Prostate gland (tissue), 2 donors: ENCODE measurements around the gene GNAI3.

Experiments used
- CTCF ChIP-seq, 4 experiments: fragments of 200-600 bp in 2 of 4; fragments of 450-650 bp in 2 of 4; sonication (generic) in 2 of 4; IDR thresholded peaks; 1 replicate in 3 of 4; 2 replicates in 1 of 4; pipeline ENCODE4 v1.5.1; 2016 to 2019; ENCODE audit warnings: antibody characterized with exemption in 4 of 4, mild to moderate bottlenecking in 2 of 4, moderate library complexity in 2 of 4
- POLR2A ChIP-seq: fragments of 450-650 bp; IDR thresholded peaks from one replicate; pipeline ENCODE4 v1.6.1; 2016; ENCODE audit warnings: antibody characterized with exemption, mild to moderate bottlenecking
- POLR2AphosphoS5 ChIP-seq: sonication (generic); formaldehyde crosslinking; IDR thresholded peaks from one replicate; pipeline ENCODE4 v1.6.1; 2017; ENCODE audit warnings: antibody characterized with exemption

- TF ChIP-seq POLR2A = no peak
- no peak for TF ChIP-seq CTCF (IDR thresholded peaks at IDR 0.05)
- TF ChIP-seq POLR2AphosphoS5 = no peak
These were observed 57.0 kb downstream of the GNAI3 start for GRCh38 chr1:109605381-109605780.
